Activated CD4-positive, CD25-positive, alpha-beta regulatory T cell treated with anti-CD3 and anti-CD28 coated beads, Interleukin-2, amount 50 U/mL, for 72 hours (primary cell): ENCODE results near the gene FRMPD4.

ENCODE experiments used
- DNase-seq: peaks from one replicate; pipeline ENCODE4 v3.0.0; 2021

The FRMPD4 gene

GRCh38 chrX:12686331-12686730 is 548.1 kb downstream of the FRMPD4 start:
- DNase-seq = no peak

GRCh38 chrX:12690646-12691045 is 552.4 kb downstream of the FRMPD4 start:
- DNase-seq = no peak

- no peak for DNase-seq
Observed at GRCh38 chrX:12693754-12694153, 555.5 kb downstream of the FRMPD4 start.

DNA sequence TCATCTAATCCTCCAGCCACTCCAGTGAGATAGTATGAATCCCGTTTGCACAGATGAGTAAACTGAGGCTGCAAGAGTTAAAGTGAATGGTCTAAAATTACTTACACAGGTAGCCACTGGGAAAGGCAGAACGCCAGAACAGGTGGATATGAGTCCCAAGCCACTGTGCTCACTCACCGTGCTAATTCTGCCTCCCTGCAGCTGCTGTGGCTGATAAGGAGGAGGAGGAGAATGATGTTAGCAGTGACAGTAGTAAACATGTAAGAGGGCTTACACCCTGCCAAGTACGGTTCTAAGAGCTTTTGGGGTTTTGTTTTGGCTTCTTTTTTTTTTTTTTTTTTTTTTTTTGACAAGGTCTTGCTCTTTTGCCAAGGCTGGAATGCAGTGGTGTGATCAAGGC is 562.5 kb downstream of the FRMPD4 start:
- no peak for DNase-seq

DNA sequence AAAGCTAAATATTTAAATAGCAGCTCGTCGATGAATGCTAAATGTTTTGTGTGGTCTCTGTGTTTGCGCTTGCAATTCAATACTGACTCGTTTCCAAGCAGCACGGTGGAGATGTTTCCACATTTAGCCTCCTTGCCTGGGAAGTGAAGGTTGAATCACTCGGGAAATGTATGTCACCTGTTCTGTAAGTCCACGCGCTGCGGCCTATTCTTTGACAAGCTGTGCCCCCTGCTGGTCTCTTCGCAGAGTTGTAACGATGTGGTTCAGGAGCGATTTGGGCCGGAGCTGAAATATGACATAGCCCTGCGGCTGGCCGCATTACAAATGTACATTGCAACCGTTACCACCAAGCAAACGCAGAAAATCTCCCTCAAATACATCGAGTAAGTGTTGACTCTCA is 563.4 kb downstream of the FRMPD4 start:
- DNase-seq = no peak

DNA sequence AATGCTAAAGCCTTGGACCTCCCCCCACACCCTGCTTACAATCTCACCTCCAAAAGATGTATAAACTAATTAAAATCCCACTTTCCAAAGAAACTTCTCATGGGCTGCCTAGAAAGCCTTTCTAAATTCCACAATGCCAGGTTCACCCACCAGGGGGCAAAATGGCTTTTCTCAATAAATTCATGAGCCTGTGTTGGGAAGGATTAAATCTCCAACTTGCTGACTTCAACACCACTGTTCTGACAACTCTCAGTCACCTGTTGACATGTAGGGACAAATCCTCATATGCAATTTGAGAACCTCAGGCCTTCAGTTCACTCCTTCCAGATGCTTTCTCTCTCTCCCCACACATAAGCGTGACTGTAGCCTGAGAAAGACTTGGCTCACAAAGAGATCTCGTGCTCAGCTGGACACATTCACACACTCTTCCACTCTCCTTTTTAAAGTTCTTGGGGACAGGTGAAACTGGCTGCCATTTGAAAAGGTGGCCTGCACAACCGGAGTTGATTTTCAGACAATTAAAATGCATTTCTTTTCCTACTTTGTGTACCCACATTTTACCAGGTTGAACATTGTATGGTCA is 564.3 kb downstream of the FRMPD4 start:
- no peak for DNase-seq

DNA sequence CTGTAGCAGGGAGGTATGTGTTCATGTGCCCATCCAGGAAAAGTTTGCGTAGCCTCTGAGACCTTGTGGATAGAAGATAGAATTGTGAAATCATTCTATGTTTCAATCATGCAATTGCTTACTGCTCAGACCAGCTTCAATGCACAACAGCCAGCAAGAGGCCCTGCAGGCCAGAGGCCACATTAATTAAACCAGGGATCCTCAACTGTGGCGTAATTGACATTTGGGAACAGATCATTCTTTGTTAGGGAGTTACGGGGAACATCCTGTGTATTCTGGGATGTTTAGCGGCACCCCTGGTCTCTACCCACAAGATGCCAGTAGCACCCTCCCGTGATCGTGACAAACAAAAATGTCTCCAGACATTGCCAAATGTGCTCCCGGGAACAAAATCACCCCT is 566.4 kb downstream of the FRMPD4 start:
- no peak for DNase-seq

GRCh38 chrX:12709047-12709446 is 570.8 kb downstream of the FRMPD4 start:
- no peak for DNase-seq

DNA sequence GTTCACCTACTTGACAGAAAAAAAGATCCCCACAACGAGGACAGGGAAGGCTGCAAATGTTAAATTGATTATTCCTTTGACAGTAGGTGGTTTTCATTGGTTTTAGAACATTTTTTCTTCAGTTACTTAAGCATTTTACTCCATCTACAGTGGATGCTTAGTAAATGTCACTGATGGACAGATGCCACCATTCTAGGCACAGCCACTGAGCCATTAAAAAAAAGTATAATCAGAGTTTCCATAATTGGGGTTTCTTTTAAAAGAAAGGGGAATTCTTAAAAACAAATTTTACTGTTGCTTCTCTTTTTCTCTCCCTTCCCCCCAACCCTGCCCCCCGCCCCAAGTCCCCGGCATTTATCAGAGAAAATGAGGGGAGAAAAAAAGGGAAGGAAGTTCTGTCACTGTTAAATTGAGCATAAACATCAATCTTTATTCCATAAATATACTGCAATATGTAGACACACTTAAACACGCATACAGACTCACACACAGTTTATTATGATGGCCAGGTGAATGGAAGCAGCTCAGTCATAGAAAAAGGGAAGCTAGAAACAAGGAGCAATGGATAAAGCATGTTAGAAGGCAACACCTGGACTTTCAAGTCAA is 573.3 kb downstream of the FRMPD4 start:
- DNase-seq = no peak

DNA sequence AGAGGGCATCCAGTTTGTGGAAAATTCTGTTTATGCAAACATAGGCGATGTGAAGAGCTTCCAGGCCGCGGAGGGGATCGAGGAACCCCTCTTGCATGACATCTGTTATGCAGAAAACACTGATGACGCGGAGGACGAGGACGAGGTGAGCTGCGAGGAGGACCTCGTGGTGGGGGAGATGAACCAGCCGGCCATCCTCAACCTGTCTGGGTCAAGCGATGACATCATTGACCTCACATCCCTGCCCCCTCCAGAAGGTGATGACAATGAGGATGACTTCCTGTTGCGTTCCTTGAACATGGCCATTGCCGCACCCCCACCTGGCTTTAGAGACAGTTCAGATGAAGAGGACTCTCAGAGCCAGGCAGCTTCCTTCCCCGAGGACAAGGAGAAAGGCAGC is 578.3 kb downstream of the FRMPD4 start:
- no peak for DNase-seq

DNA sequence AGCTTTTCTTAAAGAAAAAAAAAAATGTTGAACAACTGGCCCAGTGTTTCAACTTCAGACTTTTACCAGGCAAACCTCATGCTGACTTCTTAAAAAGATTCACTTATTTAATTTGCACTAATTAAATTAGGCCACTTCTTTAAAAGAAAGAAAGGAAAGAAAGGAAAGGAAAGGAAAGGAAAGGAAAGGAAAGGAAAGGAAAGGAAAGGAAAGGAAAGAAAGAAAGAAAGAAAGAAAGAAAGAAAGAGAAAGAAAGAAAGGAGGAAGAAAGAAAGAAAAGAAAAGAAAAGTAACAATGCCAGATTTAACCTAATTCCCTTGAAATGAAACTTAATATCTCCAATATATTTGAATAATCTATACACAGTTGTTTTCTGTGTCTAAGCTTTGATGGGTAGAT is 581.6 kb downstream of the FRMPD4 start:
- DNase-seq = no peak

- no peak for DNase-seq
Observed at GRCh38 chrX:12721042-12721441, 582.8 kb downstream of the FRMPD4 start.

DNA sequence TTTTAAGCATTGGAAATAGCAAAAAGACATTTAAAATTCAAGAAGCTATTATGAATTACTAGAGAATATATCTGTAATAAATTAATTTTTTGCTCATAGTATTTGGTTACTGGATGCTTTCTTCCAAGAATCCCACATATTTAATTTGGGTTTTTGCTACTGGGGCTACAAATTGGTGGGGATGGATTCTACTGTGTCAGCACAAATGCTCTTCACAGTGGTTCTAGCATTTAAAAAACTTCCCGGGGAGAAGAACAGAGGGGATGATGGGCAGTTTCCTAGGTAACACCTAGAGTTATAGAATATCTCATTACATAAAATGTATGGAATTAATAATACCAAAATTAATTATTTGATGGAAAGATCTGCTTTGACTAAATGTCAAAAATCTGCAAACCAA is 584.0 kb downstream of the FRMPD4 start:
- no peak for DNase-seq

DNA sequence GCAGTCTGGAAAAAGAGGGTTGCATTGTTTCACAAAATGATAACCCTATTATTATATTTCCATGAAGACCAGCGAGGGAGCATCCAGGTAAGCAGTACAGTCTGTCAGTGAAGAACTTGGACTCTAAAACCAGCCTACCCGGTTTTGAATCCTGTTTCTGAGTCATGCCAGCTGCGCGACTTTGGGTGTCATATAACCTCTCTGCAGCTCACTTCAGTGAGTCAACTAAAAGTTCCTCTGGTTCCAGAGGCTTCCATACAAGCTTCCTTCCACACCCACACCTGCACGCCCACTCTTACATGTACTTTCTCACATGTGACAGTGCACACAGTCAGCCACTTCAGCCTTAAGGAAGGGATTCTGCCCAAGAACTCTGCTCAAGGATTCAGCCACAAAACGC is 603.1 kb downstream of the FRMPD4 start:
- DNase-seq = no peak

DNA sequence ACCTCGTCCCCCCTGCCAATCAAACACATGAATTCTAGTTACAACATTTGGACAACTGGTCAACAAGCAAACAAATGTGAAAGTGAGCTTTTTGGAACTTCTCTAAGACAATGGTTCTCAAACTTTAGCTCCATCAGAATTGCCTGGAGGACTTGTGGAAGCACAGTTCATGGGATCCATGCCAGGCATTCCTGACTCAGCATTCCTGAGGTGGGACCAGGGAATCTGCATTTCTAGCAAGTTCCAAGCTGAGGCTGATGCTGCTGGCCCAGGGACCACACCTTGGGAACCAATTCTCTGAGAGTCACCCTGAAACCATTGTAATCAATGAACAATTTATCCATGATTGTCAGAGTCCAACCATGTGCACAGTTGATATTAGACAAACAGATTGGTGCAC is 609.2 kb downstream of the FRMPD4 start:
- DNase-seq = no peak

DNA sequence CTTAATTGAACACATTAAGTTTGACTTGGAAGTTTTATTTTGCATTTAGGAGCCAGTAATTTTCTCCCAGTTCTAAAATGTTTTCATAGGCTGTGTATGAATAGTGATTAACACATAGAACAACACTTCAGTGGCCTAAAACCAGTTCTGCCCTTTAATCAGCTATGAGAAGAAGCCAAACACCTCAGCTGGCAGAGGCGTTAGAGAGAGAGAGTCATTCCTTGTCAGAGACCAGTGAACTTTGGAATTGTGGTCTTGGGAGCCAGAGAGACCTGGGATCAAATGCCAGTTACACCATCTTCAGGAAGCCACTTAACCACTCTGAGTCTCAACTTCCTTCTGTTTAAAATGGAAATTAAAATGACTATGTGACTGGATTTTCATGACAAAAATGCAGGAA is 613.6 kb downstream of the FRMPD4 start:
- DNase-seq = no peak

GRCh38 chrX:12753366-12753765 is 615.1 kb downstream of the FRMPD4 start:
- DNase-seq = no peak

DNA sequence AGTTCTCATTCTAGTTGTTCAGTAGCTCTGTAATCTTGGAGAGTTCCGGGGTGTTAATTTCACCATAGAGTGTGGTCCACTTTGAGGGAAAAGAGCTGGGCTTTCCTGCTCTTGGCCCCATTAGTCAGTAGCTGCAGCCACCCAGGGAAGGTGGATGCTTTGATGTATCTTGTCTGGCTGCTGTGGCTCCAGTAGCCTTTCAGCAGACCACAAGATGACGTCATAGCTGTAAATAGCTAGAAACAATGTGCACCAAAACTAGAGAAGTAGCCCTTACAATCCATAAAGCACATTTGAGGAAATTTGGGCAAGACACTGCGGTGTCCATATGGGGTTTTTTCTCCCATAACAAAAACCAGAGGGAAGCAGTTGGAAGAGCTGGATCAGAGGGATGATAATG is 620.0 kb downstream of the FRMPD4 start:
- DNase-seq = no peak

DNA sequence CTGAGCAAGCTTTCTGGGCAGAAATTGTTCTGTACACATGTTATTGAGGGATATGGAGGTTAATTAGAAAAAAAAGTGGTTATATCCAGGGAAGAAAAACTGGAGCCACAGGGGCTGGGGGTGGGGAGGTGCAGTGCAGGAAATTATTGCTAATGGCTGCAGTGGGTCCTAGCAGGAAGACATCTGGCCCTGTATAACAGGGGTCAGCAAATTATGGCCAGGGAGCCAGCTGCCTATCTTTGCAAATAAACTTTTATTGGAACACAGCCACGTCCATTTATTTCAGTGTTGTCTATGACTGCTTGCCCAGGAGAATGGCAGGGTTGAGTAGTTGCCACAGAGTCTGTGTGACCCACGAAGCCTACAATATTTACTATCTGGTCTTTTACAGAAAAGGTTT is 629.6 kb downstream of the FRMPD4 start:
- no peak for DNase-seq

- DNase-seq = no peak
Observed at GRCh38 chrX:12768491-12768890, 630.2 kb downstream of the FRMPD4 start.

DNA sequence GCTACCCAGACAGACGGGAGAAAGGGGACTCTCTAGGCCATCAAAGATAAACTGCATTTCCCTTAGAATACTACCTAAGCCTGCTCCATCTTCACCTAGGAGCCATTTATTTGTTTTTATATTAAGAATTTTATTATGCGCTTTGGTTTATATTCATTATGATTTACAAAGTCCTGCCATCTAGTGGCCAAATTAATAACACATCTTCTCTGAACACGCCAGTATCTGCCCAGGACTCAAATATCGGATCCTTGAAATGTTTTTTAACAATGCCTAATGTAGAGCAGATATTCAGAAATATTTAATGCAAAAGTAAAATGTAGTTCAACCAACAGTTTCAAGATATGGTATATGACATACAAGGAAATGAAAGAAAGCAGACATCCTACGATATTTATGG is 632.2 kb downstream of the FRMPD4 start:
- no peak for DNase-seq

DNA sequence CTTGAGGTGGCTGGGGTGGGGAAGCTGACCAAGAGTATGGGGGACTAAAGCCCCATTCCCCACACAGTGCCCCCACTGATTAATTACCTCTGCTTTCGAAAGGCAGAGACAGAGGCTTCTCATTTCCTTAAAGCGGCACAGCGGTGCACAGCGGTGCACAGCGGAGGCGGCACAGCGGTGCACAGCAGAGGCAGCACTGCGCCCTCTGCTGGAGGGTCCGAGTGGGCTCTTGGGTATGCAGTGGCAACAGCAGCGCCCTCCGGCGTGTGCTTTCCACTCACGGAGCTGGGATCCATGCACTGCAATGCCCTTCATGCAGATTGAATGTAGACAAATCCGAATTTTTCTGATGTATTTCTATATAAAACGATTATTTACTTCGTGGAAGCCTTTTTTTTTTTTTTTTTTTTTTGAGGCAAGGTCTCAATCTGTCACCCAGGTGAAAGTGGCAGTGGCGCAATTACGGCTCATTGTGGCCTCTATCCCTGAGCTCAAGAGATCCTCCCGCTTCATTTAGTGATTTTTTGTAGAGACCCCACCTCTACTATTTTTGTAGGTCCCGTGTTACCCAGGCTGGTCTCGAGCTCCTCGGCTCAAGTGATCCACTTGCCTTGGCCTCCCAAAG is 633.3 kb downstream of the FRMPD4 start:
- DNase-seq = peak; percentile 70
